HCT116 (cell line): ENCODE results near the gene DMKN.

Experiments used
- CBX3 ChIP-seq: IDR thresholded peaks from 2 replicates; pipeline ENCODE4 v1.6.1; 2012; ENCODE audit warnings: low read depth
- CTCF ChIP-seq, 3 experiments: fragments of 200-600 bp in 1 of 3; sonication (generic) in 1 of 3; IDR thresholded peaks in 2 of 3; conservative IDR thresholded peaks in 1 of 3; 2 replicates each; pipeline ENCODE4 v1.5.1; 2012 to 2017; ENCODE audit warnings: low read depth in 2 of 3, low read length in 2 of 3, antibody characterized with exemption in 1 of 3, borderline replicate concordance in 1 of 3, control low read depth in 1 of 3, mild to moderate bottlenecking in 1 of 3, mixed read lengths in 1 of 3, mixed run types in 1 of 3, moderate library complexity in 1 of 3; ENCODE audit not compliant: insufficient read depth in 1 of 3
- ELF1 ChIP-seq: IDR thresholded peaks from 2 replicates; pipeline ENCODE4 v1.6.1; 2012; ENCODE audit warnings: low read depth, borderline replicate concordance
- EZH2 ChIP-seq: fragments of 200-600 bp; sonication (generic); IDR thresholded peaks from 2 replicates; pipeline ENCODE4 v1.6.1; 2017; ENCODE audit warnings: antibody characterized with exemption, mixed run types
- EZH2phosphoT487 ChIP-seq: fragments of 200-600 bp; IDR thresholded peaks from 2 replicates; pipeline ENCODE4 v1.6.1; 2018; ENCODE audit warnings: antibody characterized with exemption, borderline replicate concordance
- POLR2A ChIP-seq: IDR thresholded peaks from 2 replicates; pipeline ENCODE4 v1.7.0; 2011; ENCODE audit warnings: borderline replicate concordance; ENCODE audit not compliant: insufficient read depth, insufficient read length; ENCODE audit errors: extremely low read depth
- POLR2AphosphoS5 ChIP-seq: IDR thresholded peaks from 2 replicates; pipeline ENCODE4 v1.6.1; 2011; ENCODE audit warnings: mild to moderate bottlenecking, low read depth, low read length, moderate library complexity
- YY1 ChIP-seq: IDR thresholded peaks from 2 replicates; pipeline ENCODE4 v1.6.1; 2011; ENCODE audit warnings: low read length, low read depth, moderate library complexity, mild to moderate bottlenecking; ENCODE audit not compliant: insufficient replicate concordance; ENCODE audit errors: extremely low read depth
- TF ChIP-seq, protein P1 (sequence below): IDR thresholded peaks from 2 replicates; pipeline ENCODE4 v1.6.1; 2012

- TF ChIP-seq CTCF (IDR thresholded peaks at IDR 0.05 in 2 of 3, conservative IDR thresholded peaks at IDR 0.05 in 1 of 3; ENCODE audit: borderline replicate concordance in 1 of 3, insufficient read depth in 1 of 3, low read depth in 2 of 3, low read length in 2 of 3) (peak in 2 of 3 experiments; percentile 30 to 38; a peak in 3 of 6 replicates), POLR2AphosphoS5 (no peak), POLR2A (no peak), EZH2phosphoT487 (no peak), EZH2 (no peak), CBX3 (no peak), ELF1 (no peak), YY1 (no peak)
- TF ChIP-seq, protein P1, sequence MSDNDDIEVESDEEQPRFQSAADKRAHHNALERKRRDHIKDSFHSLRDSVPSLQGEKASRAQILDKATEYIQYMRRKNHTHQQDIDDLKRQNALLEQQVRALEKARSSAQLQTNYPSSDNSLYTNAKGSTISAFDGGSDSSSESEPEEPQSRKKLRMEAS = no peak
Observed at GRCh38 chr19:35478794-35479677, 34.4 kb downstream of the DMKN start.
